Fibroblast of skin of left quadriceps (primary cell): ENCODE data around the gene EEF1G.

ENCODE experiments used
- DNase-seq, 2 experiments: peaks; one replicate each; pipeline ENCODE4 v3.0.0-alpha.2; 2013; ENCODE audit warnings: low read depth in 2 of 2

EEF1G gene

GRCh38 chr11:62540804-62541701 is 32.6 kb downstream of the EEF1G start:
- no peak for DNase-seq

- DNase-seq, result peak; percentile 72 to 80
Observed at GRCh38 chr11:62539238-62539925, 34.3 kb downstream of the EEF1G start.

- no peak for DNase-seq
Observed at GRCh38 chr11:62538470-62539237, 35.0 kb downstream of the EEF1G start.

- DNase-seq, result no peak
Observed at GRCh38 chr11:62536301-62536957, 37.3 kb downstream of the EEF1G start.

GRCh38 chr11:62535802-62536201 is 37.9 kb downstream of the EEF1G start:
- no peak for DNase-seq

GRCh38 chr11:62534779-62535545 is 38.7 kb downstream of the EEF1G start:
- no peak for DNase-seq

- DNase-seq, result no peak
Observed at GRCh38 chr11:62532096-62532495, 41.6 kb downstream of the EEF1G start.

GRCh38 chr11:62516736-62517371 is 56.8 kb downstream of the EEF1G start:
- no peak for DNase-seq

GRCh38 chr11:62514151-62514550 is 59.5 kb downstream of the EEF1G start:
- DNase-seq, result no peak

- DNase-seq, result no peak
Observed at GRCh38 chr11:62513626-62514025, 60.1 kb downstream of the EEF1G start.

GRCh38 chr11:62512961-62513360 is 60.7 kb downstream of the EEF1G start:
- no peak for DNase-seq
